GM12891 (cell line): ENCODE results near the gene FAM163B.

Experiments used
- POLR2A ChIP-seq: IDR thresholded peaks from 2 replicates; pipeline ENCODE4 v1.6.1; 2011; ENCODE audit warnings: low read depth, low read length, control low read depth
- TAF1 ChIP-seq: IDR thresholded peaks from 2 replicates; pipeline ENCODE4 v1.6.1; 2011; ENCODE audit warnings: low read depth, low read length, control low read depth

DNA sequence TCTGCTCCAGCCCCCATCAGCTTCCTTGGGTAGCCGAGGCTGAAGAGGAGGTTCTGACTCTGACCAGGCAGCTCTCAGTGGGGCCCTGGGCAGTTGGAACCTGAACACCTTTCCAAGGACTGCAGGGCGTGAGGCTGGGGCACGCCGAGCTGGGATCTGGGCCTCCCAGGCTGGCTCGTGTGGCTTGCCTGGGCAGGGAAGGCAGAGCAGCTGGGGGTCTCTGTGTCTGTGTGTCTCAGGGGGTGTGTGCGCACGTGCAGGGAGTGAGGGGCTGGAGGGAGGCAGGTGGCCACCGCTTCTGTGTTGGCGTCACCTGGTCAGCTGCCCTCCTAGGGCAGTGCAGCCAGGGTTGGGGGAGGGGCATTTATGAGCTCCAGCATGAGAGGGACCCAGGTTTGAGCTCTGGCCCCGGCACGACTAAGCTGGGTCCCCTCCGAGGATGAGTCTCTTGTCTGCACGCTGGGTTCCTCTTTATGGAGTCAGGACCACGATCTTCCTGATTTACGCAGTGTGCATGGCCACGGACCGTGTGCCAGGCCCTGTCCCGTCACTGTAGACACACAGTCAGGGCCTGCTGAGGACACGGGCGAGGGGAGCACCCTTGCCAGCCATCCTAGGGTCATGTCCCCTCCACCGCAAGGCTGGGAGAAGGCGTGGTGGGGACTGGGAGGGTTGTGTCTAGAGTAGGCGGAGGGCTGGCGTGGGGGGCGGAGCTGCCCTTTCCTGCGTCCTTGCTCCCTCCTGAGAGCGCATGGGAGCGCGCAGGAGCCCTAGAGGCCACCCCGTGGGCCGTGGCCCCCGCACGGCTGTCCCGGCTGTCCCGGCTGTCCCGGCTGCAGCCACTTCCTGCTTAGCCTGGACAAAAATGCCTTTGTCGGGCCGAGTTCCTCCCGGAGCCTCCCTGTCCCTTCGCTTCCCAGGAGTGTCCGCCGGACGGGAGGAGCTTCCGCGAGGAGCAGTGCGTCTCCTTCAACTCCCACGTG is 70.0 kb downstream of the FAM163B start:
- TF ChIP-seq TAF1 (no peak), POLR2A (no peak)
